NK-92 (cell line): ENCODE data around the gene KLF14.
"Not testable (repeated sequence)": the region's sequence is repeated elsewhere in the genome, so short reads cannot be mapped to it uniquely, and the experiment has no call there.

Experiments
- DNase-seq: peaks from one replicate; lab custom pipeline; 2025; ENCODE audit not compliant: unreplicated experiment; lab: John Stamatoyannopoulos, UW

The KLF14 gene

DNA sequence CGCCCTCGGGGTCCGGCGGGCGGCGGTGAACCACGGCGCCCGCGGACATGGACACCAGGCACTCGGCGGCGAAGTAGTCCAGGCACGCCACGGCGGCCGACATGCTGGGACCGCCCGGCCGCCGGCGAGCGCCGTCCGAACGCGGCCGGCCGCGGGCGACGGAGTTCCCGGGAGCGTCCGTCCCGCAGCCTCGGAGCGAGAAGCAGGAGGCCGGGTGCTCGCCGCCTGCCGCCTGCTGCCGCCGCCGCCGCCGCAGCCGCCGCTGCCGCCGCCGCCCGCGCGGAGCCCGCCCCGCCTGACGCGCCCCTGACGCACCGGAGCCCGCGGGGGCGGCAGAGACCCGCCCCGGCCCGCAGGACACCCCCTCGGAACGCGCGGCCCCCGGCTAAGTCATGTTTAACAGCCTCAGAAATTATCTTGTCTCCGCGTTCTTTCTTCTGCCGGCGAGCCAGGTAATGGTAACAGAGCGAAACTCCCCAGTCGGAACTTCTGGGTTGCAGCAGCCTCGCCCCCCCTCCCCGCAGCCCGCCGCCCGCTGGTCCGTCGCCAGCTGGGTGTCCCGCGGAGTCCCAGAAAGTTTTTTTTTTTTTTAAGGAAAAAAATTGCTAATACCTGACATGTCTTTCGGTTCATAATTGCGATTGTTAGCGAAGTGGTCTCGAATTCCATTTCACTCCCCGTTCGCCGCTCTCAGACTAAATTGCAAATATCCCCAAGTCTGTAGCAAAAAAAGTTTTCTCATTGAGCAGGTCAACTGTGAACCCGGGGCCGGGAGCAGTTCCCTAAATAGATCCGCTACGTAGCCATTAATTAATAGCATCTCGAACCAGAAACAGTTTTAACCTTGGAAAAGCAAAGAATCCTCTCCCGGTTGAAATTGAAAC lies at the start of gene KLF14:
KLF14 (minus strand) TSS at position 277 of the 884 bp plus-strand sequence; CDS start at position 103, 174 bp downstream.
- DNase-seq = no peak

DNA sequence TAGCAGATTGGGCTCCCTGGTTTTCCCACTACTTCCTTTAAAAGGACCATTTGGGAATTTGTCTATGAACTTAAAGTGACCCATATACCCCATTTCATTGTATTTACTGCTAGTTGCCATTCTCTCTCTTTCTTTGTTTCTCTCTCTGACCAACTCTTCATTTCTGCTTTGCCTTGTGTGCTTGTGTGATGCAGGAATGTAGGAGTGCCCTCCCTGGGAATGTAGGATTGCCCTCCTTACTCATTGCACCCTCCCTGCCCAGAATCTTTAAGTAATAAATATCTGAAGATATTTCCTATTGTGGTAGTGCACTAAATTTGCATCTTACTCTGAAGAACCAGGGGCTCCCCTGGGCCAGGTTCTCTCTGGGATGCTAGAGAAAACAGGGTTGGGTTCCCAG lies 47.3 kb upstream of the KLF14 start:
- no peak for DNase-seq

DNA sequence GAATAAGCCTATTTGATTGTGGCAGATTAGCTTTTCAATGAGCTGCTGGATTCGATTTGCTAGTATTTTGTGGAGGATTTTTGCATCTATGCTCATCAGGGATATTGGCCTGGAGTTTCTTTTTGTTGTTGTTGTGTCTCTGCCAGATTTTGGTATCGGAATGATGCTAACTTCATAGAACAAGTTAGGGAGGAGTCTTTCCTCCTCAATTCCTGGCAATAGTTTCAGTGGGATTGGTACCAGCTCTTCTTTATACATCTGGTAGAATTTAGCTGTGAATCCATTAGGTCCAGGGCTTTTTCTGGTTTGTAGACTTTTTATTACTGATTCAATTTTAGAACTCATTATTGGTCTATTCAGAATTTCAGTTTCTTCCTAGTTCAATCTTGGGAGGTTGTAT lies 43.4 kb upstream of the KLF14 start:
- DNase-seq = no peak

DNA sequence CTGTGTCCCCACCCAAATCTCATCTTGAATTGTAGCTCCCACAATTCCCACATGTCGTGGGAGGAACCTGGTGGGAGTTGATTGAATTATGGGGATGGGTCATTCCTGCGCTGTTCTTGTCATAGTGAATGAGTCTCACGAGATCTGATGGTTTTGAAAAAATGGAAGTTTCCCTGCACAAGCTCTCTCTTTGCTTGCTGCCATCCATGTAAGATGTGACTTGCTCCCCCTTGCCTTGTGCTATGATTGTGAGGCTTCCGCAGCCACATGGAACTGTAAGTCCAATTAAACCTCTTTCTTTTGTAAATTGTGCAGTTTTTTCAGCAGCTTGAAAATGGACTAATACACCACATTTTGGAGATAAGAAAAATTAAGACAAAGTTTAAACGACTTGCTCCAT lies 38.4 kb upstream of the KLF14 start:
- not testable (repeated sequence) for DNase-seq

DNA sequence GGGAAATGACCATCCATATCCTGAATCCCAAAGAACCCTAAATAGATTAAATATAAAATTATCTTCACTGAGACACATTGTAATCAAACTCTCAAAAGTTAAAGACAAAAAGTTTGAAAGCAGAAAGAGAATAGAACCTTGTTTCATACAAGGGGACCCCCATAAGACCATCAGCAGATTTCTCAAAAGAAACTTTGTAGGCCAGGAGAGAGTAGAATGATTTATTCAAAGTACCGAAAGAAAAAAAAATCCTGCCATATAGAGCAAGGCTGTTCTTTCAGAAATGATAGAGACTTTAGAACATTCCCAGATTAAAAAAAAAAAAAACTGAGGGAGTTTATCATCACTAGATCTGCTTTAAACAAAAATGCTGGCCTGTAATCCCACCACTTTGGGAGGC lies 34.8 kb upstream of the KLF14 start:
- no peak for DNase-seq

DNA sequence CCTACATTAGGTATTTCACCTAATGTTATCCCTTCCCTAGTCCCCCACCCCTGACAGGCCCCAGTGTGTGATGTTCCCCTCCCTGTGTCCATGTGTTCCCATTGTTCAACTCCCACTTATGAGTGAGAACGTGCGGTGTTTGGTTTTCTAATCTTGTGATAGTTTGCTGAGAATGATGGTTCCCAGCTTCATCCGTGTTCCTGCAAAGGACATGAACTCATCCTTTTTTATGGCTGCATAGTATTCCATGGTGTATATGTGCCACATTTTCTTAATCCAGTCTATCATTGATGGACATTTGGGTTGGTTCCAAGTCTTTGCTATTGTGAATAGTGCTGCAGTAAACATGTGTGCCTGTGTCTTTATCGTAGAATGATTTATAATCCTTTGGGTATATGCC lies 30.6 kb upstream of the KLF14 start:
- DNase-seq = not testable (repeated sequence)

DNA sequence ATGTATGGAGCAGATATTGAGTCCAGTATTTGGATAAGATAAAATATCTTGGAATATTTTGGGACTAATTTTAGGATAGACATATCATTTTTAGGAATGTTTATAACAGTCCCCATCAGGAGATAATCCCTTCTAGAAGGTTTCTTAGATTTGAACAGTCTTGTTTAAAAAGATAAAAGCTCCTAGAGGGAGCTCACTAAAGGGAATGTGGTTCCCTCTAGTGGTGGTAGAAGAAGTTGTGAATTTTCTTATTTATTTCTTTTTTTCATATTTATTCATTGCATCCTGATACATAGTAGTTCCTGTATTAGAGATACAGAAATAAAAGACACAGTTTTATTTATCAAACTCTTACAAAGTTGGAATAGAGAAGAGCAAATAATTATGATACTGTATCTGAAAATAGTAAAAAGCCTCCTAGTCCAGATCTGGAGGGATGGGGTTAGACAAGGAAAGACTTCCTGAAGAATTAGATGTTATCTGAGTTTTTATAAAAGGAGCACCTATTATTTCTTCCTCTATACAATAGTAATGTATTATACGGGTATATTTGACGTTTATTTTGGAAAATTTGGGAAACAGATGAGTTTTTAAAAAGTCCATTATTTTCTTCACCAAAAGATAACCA lies 24.5 kb upstream of the KLF14 start:
- no peak for DNase-seq

DNA sequence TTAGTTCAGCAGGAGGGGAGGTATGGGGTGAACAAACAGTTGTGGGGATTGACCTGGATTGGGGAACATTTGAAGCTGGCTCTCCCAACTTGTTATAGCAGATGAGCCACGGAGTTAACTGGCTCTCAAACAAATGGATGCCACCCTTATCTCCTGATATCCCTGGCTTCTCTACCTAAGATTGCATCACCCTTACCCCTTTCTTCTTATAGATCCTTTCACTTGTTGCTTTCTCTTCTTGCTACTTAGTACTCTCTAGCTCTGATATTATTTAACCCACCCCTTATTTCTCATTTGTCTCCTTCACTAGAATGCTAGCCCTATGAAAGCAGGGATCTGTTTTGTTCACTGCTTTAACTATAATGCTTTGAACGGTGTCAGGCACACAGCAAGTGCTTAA lies 22.3 kb upstream of the KLF14 start:
- no peak for DNase-seq

DNA sequence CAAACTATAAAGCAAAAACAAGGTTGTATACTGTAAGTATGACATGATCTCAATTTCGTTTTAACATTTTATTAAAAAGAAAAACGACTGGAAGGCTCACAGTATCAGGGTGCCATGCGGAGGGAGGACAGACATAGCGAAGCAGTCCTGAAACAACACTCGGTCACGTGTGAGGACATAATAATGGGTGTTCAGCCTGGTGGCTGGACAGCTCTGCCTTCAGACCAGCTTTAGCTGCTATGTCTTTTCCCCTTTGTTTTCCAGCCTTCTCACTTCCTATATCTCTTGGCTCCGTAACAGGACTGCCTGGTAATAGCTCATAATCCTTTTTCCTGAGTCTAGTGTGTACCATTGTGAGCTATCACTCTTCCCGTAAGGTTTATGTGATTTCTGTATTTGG lies 18.4 kb upstream of the KLF14 start:
- no peak for DNase-seq

DNA sequence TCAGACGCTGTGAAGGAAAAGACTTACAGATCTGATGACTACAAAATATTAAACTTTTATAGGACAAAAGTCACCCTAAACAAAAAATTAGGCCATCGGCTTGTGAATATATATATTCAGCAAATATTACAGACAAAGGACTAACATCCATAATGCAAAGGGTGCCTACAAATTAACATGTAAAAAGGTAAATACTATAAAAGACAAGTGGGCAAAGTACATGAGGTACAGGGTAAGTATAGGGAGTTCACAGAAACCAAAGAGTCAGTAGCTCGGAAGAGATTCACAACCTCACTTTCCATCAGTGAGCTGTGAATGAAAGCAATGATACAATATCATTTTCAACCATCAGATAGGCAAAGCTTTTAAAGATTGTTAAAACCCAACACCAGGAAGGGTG lies 16.7 kb upstream of the KLF14 start:
- no peak for DNase-seq

DNA sequence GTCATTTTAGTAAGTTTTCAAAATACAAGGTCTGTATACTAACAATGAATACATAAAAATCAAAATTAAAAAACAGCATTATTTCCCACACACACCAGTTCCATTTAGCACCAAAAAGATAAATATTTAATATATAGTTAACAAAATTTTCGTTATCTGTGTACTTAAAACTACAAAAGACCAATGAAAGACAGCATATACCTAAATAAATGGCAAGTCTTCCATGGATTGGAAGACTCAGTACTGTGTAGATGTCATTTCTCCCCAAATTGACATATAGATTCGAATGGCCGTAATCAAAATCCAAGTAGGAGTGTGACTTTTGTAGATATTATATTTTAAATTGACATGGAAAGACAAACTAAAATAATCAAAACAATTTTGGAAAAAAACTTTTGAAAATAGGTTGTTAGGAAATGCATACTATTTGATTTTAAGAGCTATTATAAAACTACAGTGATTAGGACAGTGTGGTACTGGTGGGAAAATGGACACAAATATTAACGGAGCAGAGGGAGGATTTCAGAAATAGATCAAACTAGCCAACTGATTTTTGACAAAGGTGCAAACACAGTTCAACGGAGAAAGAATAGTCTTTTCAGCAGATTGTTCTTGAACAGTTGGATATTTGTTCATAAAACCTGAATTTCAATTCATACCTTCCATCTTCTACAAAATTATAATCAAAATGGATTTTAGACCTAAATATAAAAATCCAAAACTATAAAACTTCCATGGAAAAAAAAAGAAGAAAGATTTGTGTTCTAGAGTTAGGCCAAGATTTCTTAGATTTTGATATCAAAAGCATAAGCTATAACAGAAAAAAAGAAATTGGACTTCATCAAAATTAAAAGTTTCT lies 14.8 kb upstream of the KLF14 start:
- no peak for DNase-seq

DNA sequence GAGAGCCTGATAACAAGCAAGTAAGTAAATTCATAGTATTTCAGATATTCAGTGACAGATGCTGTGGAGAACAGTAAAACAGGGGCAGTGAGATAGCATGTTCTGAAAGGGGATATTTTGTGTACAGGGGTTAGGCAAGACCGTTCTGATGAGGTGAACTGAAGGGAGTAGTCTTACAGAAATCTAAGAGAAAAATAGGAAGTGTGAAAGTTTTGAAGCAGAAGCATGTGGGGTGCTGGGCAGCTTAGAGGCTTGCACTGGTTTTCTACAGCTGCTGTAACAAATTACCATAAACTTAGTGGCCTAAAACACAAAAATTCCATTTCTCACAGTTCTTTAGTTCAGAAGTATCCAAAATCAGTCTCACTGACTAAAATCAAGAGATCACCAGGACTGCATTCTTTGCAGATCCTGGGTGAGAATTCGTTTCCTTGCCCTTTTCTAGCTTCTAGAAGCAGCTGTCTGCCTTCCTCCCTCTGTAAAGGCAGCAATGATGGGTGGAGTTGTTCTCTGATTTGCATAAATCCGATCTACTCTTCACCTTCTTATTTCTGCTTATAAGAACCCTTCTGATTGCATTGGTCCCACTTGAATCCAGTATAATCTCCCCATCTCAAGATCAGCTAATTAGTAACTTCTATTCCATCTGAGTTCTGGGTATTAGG lies 7.5 kb upstream of the KLF14 start:
- DNase-seq = no peak

DNA sequence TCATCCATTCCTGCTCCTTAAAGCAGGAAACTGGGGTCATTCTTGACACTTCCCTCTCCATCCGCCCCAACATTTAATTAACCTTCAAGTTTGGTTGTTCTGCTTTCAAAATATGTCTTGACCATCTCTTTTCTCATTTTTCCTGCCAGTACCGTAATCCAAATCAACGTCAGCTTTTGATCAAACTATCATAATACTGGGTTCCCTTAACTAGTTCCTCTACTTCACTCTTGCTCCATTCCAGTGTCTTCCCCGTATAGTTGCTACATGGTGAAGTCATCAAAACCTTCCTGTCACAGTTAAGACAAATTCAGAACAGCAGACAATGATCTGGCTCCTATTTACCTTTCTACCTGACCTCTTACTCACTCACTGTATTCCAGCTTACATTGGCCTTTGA lies 6.6 kb upstream of the KLF14 start:
- DNase-seq = no peak

DNA sequence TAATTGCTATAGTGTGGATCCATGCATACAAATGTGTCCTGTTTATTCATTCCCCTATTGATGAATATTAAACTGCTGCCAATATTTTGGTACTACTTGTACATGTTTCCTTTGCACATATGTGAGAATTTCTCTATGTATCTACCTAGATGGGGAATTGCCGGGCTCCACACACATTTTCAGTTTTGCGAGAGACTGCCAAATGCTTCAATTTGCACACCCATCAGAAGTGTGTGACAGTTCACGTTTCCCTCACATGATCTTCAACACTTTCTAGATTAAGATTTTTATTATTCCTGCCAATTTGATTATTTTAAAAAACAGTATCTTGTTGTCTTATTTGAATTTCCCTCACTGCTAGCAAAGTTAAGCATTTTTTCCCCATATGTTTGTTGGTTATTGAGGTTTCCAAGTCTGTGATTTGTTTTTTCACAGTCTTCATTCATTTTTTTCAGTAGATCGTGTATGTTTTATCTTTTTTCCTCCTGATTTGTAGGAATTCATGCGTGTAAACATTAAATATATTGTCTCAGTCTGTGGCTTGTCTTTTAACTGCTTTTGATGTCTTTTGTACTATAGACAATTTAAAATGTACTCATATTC lies 2.4 kb upstream of the KLF14 start:
- DNase-seq = no peak

DNA sequence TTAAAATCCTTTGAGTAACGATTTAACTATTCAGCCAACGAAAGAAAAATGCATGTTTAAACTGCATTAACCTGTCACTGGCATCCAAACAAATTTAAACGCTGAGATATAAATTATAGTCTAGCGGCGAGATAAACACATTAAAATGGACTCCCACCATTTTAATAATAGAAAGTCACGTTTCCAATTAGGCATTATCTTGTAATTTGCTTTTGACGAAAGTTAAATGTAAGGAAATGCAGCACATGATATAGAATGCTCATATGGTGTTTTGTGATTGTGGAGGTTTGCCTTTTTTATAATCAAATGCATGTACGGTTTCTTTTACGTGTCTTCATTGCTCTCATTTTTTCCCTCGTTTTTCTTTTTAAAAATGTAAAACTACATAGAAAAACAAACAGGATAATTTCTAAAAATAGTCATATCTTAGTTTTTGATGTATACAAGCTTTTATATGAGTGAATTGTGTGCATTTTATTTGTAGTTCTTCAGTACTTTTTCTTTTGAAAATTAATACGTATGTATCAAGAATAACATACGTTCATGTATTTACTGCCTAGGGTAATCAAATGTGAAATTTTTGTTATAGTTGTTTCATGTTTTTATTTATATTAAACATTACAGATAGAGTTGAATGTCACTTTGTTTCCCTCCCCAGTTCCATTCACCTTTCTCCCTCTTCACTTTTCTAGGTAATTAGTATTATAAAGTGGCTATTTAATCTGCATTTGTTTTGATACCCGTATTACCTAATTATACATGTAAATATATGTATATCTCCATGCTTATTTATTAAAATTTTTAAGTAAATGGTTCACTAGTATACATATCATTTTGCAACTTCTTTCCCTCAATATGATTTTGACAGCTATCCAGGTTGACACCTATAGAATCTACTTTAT lies 1.1 kb upstream of the KLF14 start:
- DNase-seq = no peak

DNA sequence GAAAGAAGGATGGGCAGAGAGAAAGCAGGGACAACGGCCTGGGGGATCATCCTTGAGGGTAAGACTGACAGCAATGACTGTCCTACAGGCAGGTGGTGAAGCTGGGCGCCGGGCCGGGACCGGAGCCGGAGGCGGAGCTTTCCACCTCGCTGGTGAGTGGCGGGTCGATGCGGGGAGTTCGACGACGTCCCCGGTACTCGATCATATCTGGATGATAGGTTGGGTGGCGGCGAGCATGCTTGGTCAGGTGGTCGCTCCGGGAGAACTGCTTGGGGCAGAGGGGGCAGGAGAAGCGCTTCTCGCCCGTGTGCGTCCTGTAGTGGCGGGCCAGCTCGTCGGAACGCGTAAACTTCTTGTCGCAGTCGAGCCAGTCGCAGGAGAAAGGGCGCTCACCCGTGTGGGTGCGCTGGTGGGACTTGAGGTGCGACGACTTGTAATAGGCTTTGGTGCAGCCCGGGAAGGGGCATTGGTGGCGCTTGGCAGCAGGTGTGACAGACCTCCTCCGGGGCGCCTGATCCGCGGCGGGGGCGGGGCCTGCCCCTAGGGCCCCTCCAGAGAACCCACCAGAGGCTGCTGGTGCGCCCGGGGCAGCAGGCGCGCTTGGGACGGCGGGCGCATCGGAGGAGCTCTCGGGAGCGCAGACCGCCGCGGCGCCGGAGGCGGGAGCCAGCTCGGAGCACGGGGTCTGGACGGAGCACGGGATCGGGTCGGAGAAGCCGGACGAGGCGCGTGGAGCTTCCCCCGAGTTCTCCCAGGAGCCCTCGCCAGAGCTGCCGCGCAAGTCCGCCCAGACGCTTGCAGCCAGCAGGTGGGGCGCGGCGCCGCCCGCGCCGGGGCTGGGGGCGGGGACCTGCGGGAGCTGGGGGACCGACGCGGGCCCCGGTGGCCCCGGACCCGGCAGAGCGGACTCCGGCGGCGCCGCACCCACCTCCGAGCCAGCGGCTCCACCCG lies 752 bp downstream of the KLF14 start:
- no peak for DNase-seq

DNA sequence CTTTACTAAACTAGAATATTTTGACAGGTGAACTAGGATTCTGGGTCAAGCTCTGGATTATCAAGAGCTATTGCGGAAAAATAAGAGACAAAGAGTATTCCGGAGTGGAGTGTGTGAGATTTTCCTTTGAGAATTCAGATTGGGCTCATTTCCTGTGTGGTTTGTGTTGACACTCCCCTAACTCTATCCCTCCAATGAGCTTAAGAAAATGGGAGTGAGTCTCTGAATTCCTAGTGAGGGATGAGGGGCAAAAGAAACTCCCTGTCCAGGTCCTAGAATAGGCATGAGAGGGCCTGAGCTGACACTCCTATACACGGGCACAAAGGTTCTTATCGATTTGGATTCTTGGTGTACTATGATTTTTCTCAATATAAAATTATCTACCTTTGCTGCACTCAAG lies 10.2 kb downstream of the KLF14 start:
- DNase-seq = no peak

DNA sequence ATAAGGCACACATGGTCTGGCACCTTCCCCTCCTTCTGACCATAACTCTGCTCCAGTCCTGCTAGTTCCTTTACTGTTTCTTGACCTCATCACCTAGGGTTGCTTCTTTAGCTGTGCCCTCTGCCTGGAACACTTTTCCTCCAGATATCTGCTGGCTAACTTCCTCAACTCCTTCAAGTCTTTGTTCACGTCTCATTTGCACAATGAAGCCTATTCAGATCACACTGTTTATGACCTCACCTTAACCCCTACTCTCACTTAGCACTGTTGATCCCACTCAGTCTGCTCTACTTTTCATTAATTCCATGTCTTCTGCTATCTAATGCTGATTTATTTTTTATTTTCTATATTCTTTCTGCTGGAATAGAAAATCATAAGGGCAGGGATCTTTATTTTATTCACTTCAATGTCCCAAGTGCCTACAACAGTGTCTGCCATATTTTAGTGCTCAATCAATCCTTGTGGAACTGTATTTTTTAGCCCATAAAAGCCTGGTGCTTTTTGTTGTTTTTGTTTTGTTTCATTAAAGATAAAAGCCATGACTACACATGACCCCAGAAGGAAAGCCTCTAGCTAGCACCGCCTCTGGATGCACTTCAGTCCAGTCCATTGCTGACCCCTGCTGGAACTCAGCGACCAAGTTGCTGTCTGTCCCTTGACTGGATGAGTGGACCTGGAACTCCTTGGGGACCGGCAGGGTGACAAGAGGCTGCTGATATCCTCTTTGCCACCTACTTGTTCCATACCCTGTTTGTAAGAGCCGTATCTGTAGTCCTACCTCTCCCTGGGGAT lies 12.3 kb downstream of the KLF14 start:
- no peak for DNase-seq
